Activated T-cell treated with anti-CD3 and anti-CD28 coated beads, Interleukin-2, amount 50 U/mL, for 48 hours (primary cell): ENCODE results near the gene ZKSCAN8.

Source experiments
- DNase-seq, 2 experiments: peaks; one replicate each; pipeline ENCODE4 v3.0.0-alpha.2; 2020

Gene ZKSCAN8

DNA sequence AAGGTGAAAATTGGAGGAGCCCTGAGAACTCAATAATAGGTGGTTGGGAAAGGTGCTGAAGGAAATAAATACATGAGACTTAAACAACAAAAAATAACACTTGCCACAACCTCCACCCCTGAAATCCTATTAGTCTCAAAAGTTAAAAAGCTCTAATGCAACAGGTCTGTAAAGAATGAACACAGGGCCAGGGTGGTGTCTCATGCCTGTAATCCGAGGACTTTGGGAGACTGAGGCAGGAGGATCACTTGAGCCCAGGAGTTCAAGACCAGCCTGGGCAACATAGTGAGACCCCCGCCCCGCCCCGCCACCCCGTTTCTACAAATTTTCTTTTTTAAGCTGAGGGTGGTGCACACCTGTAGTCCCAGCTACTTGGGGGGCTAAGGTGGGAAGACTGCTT lies 1.1 kb upstream of the ZKSCAN8 start:
- DNase-seq: no peak

DNA sequence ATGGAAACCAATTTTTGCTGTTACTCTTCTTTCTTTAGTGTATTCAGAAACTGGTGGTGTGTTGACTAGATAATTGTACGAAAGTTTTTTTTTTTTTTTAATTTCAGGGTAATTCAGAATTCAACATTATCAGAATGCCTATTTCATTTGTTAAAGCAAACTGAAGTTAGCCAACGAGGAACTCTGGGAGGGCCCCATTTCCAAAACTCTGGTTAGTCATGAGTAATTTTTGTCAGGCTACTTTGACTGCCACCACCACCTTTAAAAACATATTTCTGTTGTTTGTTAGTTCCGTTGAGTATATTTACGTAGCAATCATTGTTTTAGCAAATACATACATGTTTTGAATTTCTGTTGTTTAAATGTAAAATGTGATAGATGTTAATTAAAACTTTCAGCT lies 763 bp downstream of the ZKSCAN8 start:
- no peak for DNase-seq

DNA sequence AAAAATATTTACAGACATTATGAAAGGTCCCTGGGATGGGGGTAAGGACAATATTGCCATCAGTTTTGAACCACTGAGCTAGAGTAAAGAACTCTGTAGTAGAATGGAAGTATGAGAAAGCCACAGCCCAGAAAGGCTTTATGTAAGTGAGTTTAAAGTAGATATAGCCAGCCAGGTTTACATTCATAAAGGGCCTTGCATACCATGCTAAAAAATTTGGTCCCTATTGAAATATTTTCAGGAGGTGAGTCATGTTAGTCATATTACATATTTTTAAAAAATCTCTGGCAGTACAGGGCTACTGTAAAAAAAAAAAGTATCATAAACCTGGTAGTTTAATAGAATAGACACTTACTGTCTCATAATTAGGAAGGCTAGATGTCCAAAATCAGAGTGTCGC lies 3.5 kb downstream of the ZKSCAN8 start:
- no peak for DNase-seq

DNA sequence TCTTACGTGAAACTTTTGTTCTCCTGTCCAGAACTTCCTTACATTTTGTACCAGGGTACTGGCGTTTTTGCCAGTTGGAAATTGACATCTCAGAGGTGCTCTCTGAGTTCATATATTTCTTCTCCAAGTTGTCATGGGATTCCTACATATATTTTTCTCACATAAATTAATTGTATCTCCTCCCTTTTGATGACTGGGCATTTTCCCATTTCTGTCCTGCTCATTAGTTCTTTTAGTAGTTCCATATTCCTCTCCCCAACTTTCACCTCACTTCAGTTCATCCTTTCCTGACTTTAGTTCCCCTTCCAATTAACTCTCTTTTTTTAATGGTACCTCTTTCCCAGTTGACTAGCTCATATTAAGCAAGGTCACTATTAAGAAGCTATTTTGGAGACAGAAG lies 10.8 kb downstream of the ZKSCAN8 start:
- no peak for DNase-seq

DNA sequence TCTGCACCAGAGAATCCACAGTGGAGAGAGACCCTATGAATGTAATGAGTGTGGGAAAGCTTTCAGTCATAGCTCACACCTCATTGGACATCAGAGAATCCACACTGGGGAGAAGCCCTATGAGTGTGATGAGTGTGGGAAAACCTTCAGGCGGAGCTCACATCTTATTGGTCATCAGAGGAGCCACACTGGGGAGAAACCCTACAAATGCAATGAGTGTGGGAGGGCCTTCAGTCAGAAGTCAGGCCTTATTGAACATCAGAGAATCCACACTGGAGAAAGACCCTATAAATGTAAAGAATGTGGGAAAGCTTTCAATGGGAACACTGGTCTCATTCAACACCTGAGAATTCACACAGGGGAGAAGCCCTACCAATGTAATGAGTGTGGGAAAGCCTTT lies 11.9 kb downstream of the ZKSCAN8 start:
- no peak for DNase-seq

DNA sequence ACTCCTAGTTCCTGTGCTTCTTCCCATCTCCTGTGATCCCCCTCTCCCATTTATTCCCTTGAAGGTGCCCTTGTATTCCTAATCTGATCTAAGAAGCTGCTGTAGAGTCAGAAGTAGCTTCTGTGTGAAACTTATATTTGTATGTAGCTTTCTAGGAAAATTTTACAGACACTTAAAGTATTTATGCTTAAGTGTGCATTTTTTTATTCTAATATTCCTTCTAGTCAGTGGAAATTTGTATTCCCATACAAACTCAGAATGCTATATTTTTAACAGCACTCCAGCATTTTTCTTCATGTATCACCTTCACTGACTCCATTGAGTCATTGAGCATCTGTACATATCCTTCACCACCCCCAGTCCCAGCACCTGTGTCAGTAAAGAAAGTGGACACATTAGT lies 12.7 kb downstream of the ZKSCAN8 start:
- no peak for DNase-seq

DNA sequence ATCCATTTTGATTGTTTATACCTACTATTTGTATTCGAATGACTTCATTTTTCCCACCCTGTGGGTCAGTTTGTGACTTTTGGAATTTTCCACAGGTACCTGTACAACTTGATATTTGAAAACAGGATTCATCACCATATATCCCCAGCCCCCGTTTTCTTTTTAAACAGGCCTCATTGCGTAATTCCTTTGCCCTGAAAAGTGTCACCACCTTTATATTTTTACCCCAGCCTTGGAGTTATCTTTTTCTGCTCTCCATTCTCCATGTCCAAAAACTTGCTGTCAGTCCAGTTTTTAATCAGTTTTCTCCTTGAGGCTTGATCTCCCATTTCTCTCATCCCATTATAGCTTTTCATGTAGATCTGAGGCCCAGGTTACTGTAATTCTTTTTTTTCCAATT lies 16.6 kb downstream of the ZKSCAN8 start:
- DNase-seq: no peak

DNA sequence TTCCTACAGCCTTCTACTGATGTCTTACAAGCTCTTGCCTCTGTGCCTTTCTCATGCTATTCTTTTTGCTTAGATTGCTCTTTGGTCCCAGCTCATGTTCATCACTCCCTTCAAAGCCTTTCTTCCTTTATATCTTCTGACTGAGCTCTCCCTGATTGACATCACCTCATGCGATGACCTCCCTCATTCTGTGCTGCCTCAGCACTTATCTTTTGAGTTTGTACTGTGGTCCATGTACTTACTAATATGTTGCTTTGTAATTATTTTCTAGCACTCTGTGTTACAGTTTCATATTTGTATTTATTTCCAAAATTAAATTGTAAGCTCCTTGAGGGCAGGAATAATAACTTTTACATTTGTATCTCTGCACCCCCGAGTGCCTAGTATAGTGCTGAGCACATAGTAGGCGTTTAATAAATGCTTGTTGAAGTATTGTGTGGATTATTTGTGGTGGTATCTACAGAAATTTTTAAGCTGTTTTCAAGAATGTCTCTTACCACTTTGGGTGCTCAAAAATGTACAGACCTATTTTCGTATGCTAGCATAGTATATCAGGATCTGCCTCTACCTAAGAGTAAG lies 17.4 kb downstream of the ZKSCAN8 start:
- no peak for DNase-seq

DNA sequence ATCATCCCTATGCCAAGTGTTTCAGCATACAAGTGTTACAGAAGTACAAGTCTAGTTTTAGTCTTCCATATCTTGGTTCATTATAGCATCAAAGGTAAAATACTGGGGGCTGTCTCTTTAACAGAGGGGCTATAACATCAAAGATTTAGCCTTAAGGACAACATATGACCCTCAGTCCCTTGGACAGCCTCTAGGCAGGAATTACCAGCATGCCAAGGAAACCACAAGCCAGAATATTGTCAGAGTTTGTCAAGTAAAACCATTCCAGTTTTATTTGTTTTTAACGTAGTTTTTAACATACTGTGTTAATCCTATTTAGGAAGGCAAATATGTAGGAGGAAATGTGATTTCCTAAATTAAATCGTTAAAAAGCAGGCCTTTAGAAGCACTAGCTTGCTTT lies 18.6 kb downstream of the ZKSCAN8 start:
- DNase-seq: no peak

DNA sequence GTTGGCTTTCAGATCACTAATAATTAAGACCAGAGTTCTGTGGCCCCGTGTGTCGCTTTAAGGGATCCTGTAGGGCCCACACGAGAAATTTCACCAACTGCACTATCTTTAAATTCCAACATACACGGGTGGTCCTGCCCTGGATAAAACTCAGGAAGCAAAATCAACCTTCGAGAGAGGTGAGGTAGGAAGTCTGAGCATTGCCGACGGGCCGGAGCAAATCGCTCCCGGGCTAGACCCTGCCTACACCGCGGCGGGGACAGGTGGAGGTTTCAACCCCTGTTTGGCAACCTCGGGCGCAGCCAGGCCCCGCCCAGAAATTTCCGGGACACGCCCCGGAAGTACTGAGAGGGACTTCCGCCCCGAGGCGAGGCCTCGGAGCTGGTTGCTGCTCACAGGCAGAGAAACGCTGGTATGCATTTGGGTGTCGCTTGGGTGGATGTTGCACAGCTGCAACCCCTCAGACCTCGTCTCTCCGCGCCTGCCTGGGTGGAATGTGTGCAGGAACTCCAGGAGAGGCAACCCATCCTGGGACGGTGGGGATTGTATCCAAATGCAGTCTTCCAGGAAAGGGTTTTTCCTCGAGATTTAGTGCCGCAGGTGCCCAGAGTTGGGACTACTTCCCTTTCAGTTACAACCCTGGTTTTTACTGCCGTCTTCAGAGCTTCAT lies 19.9 kb downstream of the ZKSCAN8 start:
- peak; percentile 91 to 92 for DNase-seq

DNA sequence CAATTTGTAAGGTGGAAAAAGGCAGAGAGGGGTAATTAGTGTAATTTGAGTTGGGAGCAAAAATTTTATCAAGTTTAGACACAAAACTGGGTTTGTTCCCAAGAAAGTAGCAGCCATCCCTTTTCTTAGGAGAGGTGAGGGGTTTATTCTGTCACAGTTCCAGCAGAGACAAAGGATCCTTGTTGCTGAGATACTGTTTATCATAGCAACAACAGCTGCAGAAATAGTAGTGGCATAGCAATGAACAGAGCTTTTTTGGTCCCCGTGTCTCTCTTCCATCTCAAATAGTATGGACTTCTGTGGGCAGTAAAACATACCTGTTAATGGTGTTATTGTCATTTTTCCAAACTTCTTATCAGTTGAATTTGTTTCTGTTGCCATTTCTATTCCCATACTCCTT lies 23.9 kb downstream of the ZKSCAN8 start:
- DNase-seq: no peak

DNA sequence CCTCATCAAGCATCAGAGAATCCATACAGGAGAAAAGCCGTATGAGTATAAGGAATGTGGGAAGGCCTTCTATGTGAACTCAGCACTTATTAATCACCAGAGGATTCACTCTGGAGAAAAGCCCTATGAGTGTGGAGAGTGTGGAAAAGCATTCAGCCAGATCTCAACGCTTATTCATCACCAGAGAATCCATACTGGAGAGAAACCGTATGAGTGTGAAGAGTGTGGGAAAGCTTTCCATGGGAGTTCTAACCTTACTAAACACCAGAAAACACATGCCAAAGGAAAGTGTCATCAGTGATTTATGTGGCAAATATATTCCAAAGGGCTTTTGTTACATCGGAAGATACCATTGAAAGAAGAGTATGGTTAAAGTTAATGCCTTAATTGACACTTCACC lies 25.4 kb downstream of the ZKSCAN8 start:
- DNase-seq: no peak

DNA sequence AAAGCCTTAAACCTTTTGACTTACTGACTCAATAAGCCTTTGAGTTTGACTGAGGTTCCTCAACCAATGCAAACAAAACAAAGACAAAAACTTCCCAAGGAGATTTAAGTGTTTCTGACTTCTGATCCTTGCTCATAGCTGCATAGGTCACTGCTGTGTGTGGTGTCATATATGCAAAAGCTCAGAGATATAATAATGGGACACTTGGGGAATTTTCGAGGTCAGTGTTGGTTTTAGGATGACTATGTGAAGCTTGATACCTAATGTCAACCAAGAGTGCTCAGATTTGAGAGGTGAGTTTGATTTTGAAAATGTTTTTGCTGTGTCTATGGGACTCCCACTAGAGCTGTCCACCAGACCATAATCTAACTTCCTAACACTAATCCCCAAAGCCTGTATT lies 26.2 kb downstream of the ZKSCAN8 start:
- DNase-seq: no peak

DNA sequence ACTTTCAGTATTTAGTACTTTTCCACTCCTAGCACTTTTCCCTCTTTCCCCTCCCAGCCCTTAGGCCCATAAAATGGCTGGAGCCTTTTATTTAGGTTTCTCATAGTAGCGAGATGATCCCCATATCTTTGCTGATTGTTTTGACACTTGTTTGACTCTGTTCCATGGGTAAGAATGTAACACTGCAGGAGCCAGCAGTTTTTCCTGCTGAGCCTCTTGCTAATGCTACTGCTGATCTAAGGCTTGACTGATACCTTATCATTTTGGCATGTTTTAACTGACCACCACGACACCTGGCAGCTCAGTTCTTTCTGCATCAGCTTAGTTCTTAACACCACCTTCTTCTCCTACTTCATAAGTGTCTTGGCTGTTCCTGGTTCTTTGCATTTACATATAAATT lies 29.6 kb downstream of the ZKSCAN8 start:
- no peak for DNase-seq

DNA sequence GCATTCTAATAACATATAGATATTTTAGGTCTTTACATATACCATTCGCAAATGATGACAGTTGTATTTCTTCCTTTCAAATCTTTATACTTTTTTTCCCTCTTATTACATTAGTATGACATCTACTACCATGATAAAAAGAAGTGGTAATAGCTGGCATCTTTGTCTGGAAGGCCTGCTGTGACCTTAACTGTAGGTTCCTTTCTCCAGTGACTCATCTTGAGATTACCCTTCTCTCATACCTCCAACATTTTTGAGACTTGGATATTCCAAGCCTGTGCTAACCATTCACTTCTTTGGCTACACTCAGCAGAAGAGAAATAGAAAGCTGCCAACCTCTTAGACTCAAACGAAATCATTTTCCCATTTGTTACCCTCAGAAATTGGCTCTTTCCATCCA lies 30.3 kb downstream of the ZKSCAN8 start:
- no peak for DNase-seq

DNA sequence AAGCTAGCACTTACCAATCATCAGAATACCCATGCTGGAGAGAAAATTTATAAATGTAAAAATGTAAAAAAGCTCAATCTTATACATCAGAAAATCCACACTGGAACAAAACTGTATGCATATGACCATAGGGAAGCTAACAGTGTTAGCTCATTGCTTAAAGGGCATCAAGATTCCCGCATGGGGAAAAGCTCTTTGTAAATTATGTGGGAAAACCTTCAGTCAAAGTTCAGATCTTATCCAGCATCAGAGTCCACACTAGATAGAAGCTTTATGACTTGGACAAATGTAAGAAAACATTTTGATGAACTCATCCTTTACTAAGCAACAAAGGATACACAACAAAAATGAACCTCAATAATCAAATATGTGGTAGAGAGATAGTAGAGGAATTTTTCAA lies 34.7 kb downstream of the ZKSCAN8 start:
- DNase-seq: no peak

DNA sequence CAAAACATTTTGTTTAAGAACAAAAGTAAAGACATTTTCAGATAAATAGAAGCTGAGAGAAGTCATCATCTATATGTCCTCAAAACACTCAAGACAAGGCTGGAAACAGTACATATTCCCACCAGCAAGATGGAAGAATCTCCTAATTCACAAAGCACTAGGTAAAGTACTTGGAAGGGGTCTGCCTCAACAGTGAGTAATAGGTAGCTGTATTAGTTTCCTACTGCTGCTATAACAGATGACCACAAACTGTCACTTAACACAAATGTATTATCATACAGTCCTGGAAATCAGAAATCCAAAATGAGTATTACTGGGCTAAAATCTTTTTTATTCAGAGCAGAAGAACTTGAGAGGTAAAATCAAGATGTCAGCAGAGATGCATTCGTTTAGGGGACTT lies 40.6 kb downstream of the ZKSCAN8 start:
- DNase-seq: no peak

DNA sequence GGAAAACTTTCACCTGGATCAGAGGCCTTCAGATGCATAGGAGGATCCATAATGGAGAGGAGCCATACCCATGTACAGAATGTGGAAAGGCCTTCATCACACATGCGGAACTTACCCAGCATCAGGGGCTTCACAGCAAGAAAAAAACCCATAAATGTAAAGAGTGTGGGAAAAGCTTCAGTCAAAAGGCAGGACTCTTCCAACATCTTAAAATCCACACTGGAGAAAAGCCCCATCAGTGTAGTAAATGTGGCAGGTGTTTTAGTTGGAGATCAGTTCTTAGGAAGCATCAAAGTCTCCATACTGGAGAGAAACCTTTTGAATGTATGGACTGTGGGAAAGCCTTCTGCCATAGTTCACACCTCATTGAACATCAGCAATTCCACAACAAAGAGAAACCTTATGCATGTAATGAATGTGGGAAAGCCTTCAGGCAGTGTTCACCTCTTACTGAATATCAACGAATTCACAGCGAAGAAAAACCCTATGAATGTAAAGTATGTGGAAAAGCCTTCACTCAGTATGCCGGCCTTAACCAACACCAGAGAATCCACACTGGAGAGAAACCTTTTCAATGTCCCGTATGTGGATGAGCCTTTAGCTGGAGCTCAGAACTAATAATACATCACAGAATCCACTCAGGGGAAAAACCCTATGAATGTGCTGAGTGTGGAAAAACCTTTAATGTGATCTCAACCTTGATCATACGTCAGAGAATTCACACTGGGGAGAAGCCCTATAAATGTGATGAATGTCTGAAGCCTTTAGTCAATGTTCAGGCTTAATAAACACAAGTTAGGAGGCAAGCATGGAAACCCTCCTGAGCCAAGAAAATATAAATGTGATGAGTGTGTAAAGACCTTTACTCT lies 46.7 kb downstream of the ZKSCAN8 start:
- no peak for DNase-seq

DNA sequence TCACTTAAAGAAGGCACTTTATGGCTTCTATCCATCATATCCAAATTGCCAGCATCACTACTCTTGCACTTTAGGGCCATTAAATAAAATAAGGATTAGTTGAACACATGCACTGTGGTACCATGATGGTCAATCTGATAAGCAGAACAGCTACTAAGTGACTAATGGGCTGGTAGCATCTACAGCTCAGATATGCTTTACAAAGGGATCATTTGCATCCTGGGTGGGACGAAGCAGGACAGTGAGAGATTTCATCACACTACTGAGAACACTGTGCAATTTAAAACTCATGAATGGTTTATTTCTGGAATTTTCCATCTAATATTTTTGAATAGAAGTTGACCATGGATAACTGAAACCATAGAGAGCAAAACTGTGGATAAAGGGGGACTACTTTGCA lies 58.3 kb downstream of the ZKSCAN8 start:
- no peak for DNase-seq

DNA sequence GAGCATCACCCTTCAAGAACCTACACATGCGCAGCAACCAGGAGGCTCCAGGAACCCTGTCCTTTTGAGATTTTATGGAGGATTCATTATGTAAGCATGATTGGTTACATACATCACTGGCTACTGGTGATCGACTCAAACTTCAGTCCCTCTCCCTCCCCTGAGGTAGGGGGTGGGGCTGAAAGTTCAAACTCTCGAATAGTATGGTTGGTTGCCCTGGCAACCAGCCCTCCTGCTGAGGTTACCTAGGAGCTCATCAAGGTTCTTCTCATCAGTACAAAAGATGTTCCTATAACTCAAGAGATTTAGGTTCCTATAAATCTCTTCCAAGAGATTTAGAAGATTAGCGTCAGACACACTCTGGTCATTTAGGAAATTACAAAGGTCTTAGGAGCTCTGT lies 61.5 kb downstream of the ZKSCAN8 start:
- DNase-seq: no peak

DNA sequence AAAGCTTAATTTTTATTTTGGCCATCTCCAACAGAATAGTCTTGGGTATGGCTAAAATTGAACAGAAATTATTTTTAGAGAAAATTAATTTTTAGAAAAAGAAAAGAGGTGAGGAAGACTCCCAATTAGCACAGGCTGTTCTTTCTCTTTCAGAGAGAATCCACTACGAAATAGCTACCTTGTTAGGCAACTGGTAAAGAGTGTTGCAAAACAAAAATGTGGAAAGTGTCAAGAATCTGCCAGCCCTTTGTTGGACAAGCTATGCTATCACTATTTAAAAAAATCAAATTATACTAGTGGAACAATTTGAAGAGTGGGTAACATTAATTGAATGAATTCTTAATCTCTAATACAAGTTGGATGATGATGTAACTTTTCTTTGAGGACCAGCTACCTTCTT lies 64.2 kb downstream of the ZKSCAN8 start:
- DNase-seq: no peak

DNA sequence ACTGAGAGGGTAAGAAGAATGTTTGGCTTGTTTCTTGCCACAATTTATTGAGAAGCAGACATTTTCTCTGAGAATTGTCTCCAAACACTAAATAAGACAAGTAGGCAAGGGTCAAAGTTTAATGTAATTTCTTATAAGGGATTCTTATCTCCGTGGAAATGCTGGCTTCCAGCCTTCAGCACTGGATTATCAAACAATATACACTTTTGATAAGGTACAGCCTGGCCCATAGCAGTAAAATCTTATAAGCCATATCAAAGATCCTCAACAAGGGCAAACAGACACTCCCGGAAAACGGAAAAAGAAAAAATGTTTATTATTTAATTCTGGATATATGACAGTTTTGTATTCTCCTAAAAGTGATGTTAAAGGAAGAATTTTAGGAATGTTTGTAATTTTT lies 64.8 kb downstream of the ZKSCAN8 start:
- no peak for DNase-seq

DNA sequence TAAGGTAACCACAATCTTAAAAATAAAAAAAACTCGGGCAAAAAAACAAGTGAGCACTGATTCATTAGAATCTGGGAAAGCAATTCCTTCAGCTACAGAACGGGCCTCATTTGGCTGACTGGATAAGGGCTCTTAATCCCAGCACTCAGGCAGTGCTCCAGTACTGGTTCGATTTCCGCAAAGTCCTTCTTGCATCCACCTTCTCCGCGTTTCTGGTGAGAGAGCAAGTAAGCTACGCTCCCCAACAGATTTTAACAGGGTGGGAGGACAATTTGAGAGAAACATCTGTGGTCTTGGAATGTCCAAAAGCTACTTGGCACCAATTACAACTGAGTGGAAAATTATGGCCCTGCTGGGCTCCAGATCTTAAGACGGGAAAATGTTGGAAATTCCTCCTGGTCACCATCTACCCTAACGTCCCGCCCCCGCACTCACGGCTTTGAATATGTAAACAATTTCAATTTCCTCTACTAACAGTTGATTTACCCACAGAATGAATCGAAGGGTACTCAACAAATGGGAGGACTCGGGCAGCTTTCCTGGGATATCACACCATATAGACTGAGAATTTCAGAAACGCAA lies 65.3 kb downstream of the ZKSCAN8 start:
- no peak for DNase-seq

DNA sequence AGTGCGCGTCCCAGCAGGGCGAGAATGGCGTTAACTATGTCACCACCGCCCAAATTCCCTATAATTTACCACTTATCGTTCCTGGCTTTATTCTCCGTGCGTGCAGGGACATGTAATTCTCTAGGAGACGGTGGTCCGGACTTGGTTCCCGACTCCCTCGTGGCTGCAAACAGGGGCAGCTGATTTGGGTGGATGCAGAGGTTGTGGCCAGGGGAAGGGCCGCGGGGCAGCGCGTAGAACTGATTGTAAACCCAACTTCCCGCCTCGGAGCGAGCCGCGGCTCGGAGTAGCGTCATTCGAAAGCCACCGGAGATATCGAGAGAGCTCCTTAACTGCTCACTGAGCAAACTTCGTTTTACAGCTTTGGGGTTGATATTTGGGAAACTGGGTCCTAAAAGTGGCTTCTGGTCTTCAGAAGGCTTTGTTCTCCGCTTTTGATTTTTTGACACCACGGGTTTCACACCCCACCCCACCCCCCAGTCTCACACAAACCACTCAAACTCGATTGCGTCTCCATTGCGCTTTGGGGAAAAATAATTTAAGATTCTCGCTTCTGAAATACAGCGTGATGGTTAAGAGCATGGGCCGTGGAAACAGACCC lies 65.9 kb downstream of the ZKSCAN8 start:
- DNase-seq: peak; percentile 46 to 48
